GM18505 (cell line): ENCODE results near the gene HNRNPLL.
"Not testable (repeated sequence)": the region's sequence is repeated elsewhere in the genome, so short reads cannot be mapped to it uniquely, and the experiment has no call there.

Experiments
- ATAC-seq: cut with Tn5 transposase; IDR thresholded peaks from one replicate; pipeline ENCODE4 v1.9.1; 2021; ENCODE audit not compliant: unreplicated experiment
- POLR2A ChIP-seq: IDR thresholded peaks from 4 replicates; pipeline ENCODE4 v1.6.1; 2011; ENCODE audit warnings: borderline replicate concordance; ENCODE audit not compliant: insufficient read depth, insufficient read length; ENCODE audit errors: extremely low read depth

Gene HNRNPLL

DNA sequence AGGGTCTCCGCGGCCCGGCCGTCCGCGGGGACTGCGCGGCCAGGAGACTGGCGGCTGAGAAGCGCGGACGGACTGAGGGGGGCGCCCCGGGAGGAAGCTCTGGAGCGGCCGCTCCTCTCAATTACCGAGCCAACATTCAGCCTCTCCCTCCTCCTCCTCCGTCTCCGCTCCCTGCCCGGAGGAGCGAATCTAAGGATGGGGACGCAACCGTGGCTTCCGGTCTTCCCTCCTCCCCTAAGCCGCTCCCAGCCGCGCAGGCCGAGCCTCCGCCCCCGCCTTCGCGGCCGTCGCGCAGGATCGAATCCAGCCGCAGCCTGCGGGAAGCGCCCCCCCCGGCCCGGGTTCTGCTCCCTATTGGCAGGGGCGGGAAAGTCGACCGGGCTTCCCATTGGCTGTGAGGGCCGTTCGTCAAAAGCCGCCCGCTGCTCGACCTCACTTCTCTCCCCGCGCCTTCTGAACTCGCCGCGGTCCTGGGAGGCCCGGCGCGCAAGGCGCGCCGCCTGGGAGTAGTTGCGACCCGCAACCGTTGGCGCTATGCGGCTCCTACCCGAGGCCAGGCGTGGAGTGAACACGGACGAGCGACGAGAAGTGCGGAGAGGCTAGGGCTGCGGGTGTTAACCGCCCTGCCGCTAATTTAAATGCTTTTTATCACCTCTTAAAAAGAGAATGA is at the start of gene HNRNPLL:
Gene HNRNPLL, minus strand, starts transcription at position 197 of the 670 bp plus-strand sequence. CDS start 302 bp downstream, outside the sequence.
- TF ChIP-seq POLR2A, result peak; percentile 69
- peak; percentile 63 for ATAC-seq

DNA sequence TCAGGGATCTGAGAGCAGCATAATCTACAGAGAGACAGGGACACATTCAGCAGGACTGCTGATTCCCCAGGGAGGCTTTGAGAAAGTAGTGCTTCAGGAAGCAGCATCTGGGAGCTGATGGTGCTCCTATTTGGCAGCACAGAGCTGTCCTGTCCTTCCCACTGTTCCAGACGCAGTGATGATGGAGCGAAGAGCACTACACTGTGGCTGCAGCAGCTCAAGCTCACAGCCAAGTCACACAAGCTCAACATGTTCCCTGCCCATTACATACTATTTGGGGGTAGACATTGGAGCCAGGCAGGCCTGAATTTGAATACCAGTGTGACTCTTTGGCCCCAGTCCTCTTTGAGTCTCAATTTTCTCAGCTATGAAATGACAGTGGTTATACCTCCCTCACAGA is 48.0 kb upstream of the HNRNPLL start:
- no peak for TF ChIP-seq POLR2A

DNA sequence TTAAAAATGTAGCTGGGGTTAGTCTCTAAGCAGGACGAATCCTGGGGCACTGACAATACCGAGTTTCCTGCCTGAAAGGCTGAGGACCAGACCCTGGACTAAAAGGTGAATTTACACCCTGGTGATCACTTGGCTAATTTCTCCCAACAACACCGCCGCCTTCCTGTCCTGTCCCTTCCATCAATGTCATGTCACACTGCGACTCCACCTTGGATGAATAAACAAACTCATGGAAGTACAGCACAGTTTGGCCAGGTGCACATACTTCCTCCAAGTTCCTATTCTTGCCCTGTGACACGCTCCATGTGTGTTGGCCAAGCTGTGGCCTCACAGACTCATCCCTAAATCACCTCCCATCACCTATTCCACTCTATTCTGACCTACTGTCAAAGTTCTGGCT is 47.3 kb upstream of the HNRNPLL start:
- no peak for TF ChIP-seq POLR2A
- no peak for ATAC-seq

More for the DNA sequence above, 48.0 kb upstream of the HNRNPLL start:
- ATAC-seq, result no peak

DNA sequence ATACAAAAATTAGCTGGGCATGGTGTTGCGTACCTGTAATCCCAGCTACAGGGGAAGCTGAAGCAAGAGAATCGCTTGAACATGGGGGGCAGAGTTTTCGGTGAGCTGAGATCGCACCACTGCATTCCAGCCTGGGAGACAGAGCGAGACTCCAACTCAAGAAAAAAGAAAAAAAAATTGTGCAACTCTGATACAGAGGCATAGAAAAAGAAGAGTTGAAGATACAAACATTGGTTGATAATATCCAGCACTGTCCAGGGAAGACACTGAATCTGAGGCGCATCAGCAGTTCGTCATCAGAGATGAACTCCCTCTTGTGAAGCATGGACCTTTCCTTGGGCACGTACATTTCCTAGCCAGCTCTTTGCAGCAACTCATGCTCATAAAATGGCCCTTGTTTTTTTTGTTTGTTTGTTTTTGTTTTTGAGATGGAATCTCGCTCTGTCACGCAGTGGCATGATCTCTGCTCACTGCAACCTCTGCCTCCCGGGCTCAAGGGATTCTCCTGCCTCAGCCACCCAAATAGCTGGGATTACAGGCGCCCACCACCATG is 46.5 kb upstream of the HNRNPLL start:
- no peak for ATAC-seq
- TF ChIP-seq POLR2A, result no peak

DNA sequence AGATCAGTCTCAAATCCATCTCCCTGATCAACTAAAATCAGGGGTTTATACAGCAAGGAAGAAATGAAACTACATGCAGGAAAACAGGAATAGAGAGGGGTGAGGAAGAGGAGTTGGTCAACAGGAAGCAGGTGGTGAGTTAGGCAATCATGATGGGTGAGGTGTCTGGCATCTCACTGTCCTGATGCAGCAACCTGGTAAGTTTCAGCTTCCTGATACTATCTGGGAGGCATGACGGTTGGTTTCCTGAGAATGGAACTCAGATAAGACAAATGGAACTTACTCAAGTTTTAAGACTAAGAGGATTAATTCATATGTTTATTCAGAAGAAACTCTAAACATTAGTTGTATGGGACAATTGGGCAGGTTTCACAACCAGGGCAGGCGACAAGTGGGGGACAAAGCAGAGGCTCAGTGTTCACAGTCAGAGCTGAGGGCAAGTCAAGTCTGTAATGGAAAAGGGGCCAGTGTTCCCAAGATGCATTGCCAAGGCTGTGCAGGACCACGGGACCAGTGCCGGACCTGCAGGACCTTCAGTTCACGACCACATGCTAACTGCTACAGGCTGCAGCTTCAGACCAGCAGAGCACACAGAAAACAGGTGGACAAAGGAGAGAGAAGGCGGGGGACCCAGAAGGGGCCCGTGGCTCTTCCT is 45.5 kb upstream of the HNRNPLL start:
- no peak for TF ChIP-seq POLR2A
- no peak for ATAC-seq

DNA sequence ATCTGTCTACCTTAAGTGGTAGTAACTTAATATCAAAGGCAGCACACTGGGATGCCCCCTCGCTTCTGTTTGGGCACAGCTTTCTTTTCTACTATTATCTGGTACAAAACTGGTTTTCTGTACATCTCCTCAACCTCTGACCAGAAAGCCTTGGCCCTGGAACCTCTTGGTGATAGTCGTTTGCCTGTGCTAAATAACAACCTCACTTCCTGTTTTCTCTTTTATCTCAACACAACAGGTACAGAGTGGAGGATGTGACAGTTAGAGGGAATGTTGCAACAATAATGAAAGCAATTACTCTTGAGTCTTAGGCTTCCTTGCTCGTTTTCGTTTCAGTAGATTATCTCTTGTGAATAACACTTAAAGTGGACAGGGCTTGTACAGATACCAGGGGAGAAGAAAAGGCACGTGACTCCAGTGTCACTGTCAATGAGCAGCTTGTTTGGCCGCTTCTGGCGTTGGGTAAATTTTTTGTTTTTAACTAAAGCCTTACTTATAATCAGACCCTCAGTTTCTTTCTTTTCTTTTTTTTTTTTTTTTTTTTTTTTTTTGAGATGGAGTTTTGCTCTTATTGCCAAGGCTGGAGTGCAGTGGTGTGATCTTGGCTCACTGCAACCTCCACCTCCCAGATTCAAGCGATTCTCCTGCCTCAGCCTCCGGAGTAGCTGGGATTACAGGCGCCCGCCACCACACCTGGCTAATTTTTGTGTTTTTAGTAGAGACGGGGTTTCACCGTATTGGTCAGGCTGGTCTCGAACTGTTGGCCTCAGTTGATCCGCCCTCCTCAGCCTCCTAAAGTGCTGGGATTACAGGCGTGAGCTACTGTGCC is 41.2 kb upstream of the HNRNPLL start:
- ATAC-seq, result not testable (repeated sequence)

DNA sequence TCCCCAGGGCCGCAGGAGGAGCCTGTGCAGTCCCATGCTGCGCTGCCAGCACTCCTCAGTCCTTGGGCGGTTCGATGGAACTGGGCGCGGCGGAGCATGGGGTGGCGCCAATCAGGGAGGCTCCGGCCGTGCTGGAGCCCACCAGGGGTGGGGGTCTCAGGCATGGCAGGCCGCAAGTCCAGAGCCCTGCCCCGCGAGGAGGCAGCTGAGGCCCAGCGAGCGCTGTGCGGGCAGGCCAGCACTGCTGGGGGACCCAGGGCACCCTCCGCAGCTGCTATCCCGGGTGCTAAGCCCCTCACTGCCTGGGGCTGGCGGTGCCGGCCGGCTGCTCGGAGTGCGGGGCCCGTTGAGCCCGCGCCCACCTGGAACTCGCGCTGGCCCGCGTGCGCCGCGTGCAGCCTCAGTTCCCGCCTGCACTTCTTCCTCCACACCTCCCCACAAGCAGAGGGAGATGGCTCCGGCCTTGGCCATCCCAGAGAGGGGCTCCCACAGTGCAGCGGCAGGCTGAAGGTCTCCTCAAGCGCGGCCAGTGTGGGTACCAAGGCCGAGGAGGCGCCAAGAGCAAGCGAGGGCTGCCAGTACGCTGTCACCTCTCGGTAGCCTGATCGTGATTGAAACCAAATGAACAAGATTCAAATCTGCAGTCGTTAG is 40.4 kb upstream of the HNRNPLL start:
- no peak for TF ChIP-seq POLR2A
- no peak for ATAC-seq

DNA sequence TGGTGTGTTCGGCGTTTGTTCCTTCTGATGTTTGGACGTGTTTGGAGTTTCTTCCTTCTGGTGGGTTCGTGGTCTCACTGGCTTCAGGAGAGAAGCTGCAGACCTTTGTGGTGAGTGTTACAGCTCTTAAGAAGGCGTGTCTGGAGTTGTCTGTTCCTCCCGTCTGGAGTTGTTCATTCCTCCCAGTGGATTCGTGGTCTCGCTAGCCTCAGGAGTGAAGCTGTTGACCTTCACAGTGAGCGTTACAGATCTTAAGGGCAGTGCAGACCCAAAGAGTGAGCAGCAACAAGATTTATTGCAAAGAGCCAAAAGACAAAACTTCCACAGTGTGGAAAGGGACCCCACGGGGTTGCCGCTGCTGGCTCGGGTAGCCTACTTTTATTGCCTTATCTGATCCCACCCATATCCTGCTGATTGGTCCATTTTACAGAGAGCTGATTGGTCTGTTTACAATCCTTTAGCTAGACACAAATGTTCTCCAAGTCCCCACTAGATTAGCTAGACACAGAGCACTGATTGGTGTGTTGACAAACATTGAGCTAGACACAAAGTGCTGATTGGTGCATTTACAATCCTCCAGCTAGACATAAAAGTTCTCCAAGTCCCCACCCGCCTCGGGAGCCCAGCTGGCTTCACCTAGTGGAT is 39.8 kb upstream of the HNRNPLL start:
- not testable (repeated sequence) for ATAC-seq

DNA sequence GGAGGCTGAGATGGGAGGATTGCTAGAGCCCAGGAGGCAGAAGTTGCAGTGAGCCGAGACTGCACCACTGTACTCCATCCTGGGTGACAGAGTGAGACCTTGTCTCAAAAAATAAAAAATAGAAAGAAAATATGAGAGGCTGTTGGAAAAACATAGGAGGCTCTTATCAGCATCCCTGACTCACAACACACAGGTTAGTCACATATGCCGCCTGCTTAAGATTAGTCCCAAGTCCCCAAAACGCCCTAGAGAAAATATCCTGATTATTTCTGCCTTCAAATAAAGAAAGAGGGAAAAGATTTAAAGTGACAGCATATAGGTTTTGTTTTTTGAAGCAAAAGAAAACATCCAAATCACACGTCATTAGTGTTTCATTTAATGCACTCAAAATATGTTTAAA is 33.3 kb upstream of the HNRNPLL start:
- ATAC-seq, result no peak

DNA sequence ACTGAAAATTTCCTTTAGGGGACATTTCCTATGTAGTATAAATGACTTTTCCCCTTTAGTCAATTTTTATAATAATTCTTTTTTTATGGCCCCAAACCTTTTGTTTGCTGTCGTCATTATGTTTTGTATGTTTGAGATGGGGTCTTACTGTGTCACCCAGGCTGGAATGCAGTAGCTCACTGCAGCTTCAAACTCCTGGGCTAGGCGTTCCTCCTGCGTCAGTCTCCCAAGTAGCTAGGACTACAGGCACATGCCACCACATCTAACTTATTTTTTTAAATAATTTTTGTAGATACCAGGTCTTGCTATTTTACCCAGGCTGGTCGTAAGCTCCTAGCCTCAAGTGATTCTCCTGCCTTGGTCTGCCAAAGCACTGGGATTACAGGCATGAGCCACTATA is 32.4 kb upstream of the HNRNPLL start:
- TF ChIP-seq POLR2A, result no peak
- no peak for ATAC-seq

More for the DNA sequence above, 33.3 kb upstream of the HNRNPLL start:
- no peak for TF ChIP-seq POLR2A

DNA sequence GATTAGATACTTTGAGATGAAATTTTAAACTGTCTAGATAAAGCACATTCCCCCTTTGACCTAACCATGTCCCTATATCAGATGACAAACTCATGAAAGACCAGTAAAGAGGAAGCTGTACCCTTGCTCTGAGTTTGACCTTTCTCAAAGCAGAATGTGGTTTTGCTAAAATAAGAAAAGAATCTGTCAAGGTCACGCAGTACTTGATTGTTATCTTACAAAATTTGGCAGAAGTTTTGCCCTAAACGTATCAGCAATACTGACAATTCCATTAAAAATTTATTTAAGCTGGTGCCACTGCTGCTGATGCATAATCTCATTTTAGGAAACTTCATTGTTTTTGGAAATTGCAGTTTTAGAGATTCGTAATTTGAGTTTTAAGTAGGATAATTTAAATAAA is 32.0 kb upstream of the HNRNPLL start:
- no peak for TF ChIP-seq POLR2A
- ATAC-seq, result peak; percentile 77

DNA sequence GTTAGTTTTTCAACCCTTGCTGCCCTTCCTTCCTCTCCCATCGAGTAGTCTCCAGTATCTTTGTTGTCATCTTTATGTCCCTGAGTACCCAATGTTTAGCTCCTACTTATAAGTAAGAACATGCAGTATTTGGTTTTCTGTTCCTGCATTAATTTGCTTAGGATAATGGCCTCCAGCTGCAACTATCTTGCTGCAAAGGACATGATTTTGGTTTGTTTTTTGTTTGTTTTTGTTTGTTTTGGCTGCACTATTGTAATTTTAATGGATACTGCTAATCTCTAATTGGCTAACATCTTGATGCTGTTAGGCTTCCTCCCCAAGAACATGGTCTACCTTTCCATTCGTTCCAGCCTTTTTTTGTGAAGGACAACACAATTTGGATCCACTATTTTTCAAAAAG is 31.2 kb upstream of the HNRNPLL start:
- TF ChIP-seq POLR2A, result no peak
- ATAC-seq, result no peak

DNA sequence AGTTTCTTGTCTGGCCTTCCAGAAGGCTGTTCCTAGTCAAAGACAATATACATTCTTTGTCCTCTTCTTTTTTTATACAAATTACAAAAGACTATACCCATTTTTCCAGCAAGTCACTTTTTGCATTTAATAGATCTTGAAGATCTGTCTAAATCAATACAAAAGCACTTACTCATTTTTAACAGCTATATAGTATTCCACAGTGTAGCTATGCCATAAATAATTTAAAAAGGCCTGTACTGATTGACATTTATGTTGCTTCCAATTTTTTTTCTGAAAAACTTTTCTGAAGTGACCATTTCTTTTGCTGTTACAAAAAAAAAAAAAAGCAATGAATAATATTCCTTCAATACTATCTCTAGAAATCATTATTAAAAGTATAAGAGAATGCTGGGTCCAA is 30.3 kb upstream of the HNRNPLL start:
- ATAC-seq, result no peak
- no peak for TF ChIP-seq POLR2A
